ENCODE data around the gene STRN.
"Not testable (repeated sequence)": the region's sequence is repeated elsewhere in the genome, so short reads cannot be mapped to it uniquely, and the experiment has no call there.

GRCh38 chr2:36887095-36887494, 79.2 kb downstream of the STRN start:
- not testable (repeated sequence) for TF ChIP-seq CTCF (conservative IDR thresholded peaks at IDR 0.05; ENCODE audit: low read length); EZH2phosphoT487 (IDR thresholded peaks at IDR 0.05; ENCODE audit: borderline replicate concordance, low read depth, low read length)
